ENCODE measurements around the gene KCNMB2. TPM values are rescaled to one million over a fixed set of nuclear protein-coding genes. Genes with fewer than 3 reads are reported as not detected.

The KCNMB2 gene
- total RNA-seq: not detected in 2 replicates
- long read RNA-seq, partial matches to known transcripts: 0 of 1 reads
- long read RNA-seq, other reads (novel, unspliced or antisense): 1 of 1 reads

GRCh38 chr3:178536211-178537079 lies at the start of gene KCNMB2:
KCNMB2 (plus strand) TSS chr3:178536436.
- no peak for DNase-seq (ENCODE audit: extremely low spot score, unreplicated experiment)
- no peak for TF ChIP-seq CTCF (IDR thresholded peaks at IDR 0.05)
- Mint-ChIP-seq H3K27me3 (ENCODE audit: unreplicated experiment) (peaks cover 65% of the 10 kb centered on the region), H3K36me3 (ENCODE audit: unreplicated experiment) (no peaks in the 10 kb centered on the region), H3K27ac (ENCODE audit: unreplicated experiment) (no peak within 1 kb of the TSS), H3K4me1 (ENCODE audit: unreplicated experiment) (peaks cover 4% of the 10 kb centered on the region), H3K4me3 (ENCODE audit: unreplicated experiment) (peak within 1 kb of the TSS; percentile 50), H3K9me3 (ENCODE audit: unreplicated experiment) (no peaks in the 10 kb centered on the region)

GRCh38 chr3:178486903-178487302 lies 49.3 kb upstream of the KCNMB2 start:
- H3K27ac Mint-ChIP-seq (ENCODE audit: unreplicated experiment): no peak overlapping the region
- H3K4me3 Mint-ChIP-seq (ENCODE audit: unreplicated experiment): no peak overlapping the region
- no peaks in the 10 kb centered on the region for H3K9me3 Mint-ChIP-seq (ENCODE audit: unreplicated experiment)
- H3K36me3 Mint-ChIP-seq (ENCODE audit: unreplicated experiment): no peaks in the 10 kb centered on the region
- TF ChIP-seq CTCF (IDR thresholded peaks at IDR 0.05): no peak
- DNase-seq (ENCODE audit: extremely low spot score, unreplicated experiment): no peak
- peaks cover 24% of the 10 kb centered on the region for H3K27me3 Mint-ChIP-seq (ENCODE audit: unreplicated experiment)
- H3K4me1 Mint-ChIP-seq (ENCODE audit: unreplicated experiment): peaks cover 2% of the 10 kb centered on the region

GRCh38 chr3:178487752-178488151 lies 48.5 kb upstream of the KCNMB2 start:
- no peak for DNase-seq (ENCODE audit: extremely low spot score, unreplicated experiment)
- H3K27ac Mint-ChIP-seq (ENCODE audit: unreplicated experiment): no peak overlapping the region
- H3K27me3 Mint-ChIP-seq (ENCODE audit: unreplicated experiment): peaks cover 19% of the 10 kb centered on the region

GRCh38 chr3:178491751-178492150 lies 44.5 kb upstream of the KCNMB2 start:
- H3K36me3 Mint-ChIP-seq (ENCODE audit: unreplicated experiment): no peaks in the 10 kb centered on the region
- no peak overlapping the region for H3K4me3 Mint-ChIP-seq (ENCODE audit: unreplicated experiment)
- H3K4me1 Mint-ChIP-seq (ENCODE audit: unreplicated experiment): no peaks in the 10 kb centered on the region
- no peak for DNase-seq (ENCODE audit: extremely low spot score, unreplicated experiment)
- no peak overlapping the region for H3K27ac Mint-ChIP-seq (ENCODE audit: unreplicated experiment)
- H3K27me3 Mint-ChIP-seq (ENCODE audit: unreplicated experiment): peaks cover 12% of the 10 kb centered on the region
- TF ChIP-seq CTCF (IDR thresholded peaks at IDR 0.05): no peak
- H3K9me3 Mint-ChIP-seq (ENCODE audit: unreplicated experiment): no peaks in the 10 kb centered on the region

More at GRCh38 chr3:178487752-178488151, 48.5 kb upstream of the KCNMB2 start:
- Mint-ChIP-seq H3K4me3 (ENCODE audit: unreplicated experiment) (no peak overlapping the region), H3K9me3 (ENCODE audit: unreplicated experiment) (no peaks in the 10 kb centered on the region), H3K36me3 (ENCODE audit: unreplicated experiment) (no peaks in the 10 kb centered on the region), H3K4me1 (ENCODE audit: unreplicated experiment) (peaks cover 2% of the 10 kb centered on the region)
- no peak for TF ChIP-seq CTCF (IDR thresholded peaks at IDR 0.05)

- H3K4me1 Mint-ChIP-seq (ENCODE audit: unreplicated experiment): no peaks in the 10 kb centered on the region
- no peak for TF ChIP-seq CTCF (IDR thresholded peaks at IDR 0.05)
- H3K4me3 Mint-ChIP-seq (ENCODE audit: unreplicated experiment): no peak overlapping the region
- no peak overlapping the region for H3K27ac Mint-ChIP-seq (ENCODE audit: unreplicated experiment)
- no peaks in the 10 kb centered on the region for H3K9me3 Mint-ChIP-seq (ENCODE audit: unreplicated experiment)
- no peaks in the 10 kb centered on the region for H3K36me3 Mint-ChIP-seq (ENCODE audit: unreplicated experiment)
- peaks cover 12% of the 10 kb centered on the region for H3K27me3 Mint-ChIP-seq (ENCODE audit: unreplicated experiment)
- DNase-seq (ENCODE audit: extremely low spot score, unreplicated experiment): no peak
Observed at GRCh38 chr3:178492491-178492890, 43.7 kb upstream of the KCNMB2 start.

Data from osteocyte (in vitro differentiated cells).